HL-60/S4 treated with phorbol 12-myristate 13-acetate at 8.2 ng/mL for 4 days and 3 days (cell line): Measurements from ENCODE around the gene RYR1.

Experiments
- in situ Hi-C: fragments of 300-500 bp; cut with MboI; formaldehyde crosslinking; loops from 2 replicates; pipeline ENCODE4 v1.15.0; 2022; ENCODE audit warnings: low sequenced_read_pairs

Gene RYR1

GRCh38 chr19:38399081-38399480, 34.4 kb upstream of the RYR1 start:
- in situ Hi-C loops: loop anchor here (10.0 kb wide), 1 partner anchor 226 kb away; no protein-coding TSS in a partner anchor

- in situ Hi-C loops: loop anchor here (10.0 kb wide), 1 partner anchor 225 kb away; no protein-coding TSS in a partner anchor
Measured at GRCh38 chr19:38399537-38399936, 34.0 kb upstream of the RYR1 start.

- in situ Hi-C loops: loop anchor here (25.0 kb wide), 1 partner anchor 512 kb away; the partner anchor contains the start of gene CCER2
Measured at GRCh38 chr19:38400361-38400760, 33.1 kb upstream of the RYR1 start.

- in situ Hi-C loops: loop anchor here (25.0 kb wide), 1 partner anchor 511 kb away; the partner anchor contains the start of gene CCER2
Measured at GRCh38 chr19:38401148-38401547, 32.3 kb upstream of the RYR1 start.

GRCh38 chr19:38402623-38402966, 30.9 kb upstream of the RYR1 start:
- in situ Hi-C loops: loop anchor here (25.0 kb wide), 1 partner anchor 510 kb away; the partner anchor contains the start of gene CCER2

DNA sequence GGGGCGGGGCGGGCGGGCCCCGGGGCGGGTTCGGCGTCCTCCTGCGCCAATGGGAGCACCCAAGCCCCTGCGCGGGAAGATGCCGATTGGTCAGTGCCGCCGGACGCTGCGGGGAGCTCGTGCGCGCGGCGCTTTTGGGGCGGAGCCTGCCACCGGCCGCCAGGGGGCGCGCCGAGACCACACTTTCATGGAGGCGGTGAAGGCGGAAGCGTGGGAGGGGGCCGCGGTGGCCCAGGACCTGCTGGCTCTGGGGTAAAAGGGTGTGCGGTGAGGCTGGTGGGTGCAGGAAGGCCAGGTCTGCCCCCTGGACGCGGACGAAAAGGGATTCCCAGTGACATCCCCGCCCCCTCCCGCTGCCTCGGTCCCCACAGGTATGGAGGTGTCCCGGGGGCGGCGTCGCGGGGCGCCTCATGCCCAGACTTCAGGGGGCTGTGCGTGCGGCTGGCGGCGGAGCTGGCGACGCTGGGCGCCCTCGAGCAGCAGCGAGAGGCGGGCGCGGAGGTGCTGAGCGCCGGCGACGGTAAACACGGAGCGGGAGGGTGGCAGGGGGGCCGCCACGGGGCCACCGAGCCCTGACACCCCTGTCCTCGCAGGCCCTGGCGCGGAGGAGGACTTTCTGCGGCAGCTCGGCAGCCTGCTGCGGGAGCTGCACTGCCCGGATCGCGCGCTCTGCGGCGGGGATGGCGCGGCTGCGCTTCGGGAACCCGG, 30.4 kb upstream of the RYR1 start, which contains the start of gene FAM98C:
TSS of gene FAM98C (plus strand) at position 127 of the 708 bp plus-strand sequence. CDS start at position 188, 61 bp downstream.
- in situ Hi-C loops: loop anchor here (25.0 kb wide), 1 partner anchor 509 kb away; the partner anchor contains the start of gene CCER2

- in situ Hi-C loops: loop anchor here (25.0 kb wide), 1 partner anchor 507 kb away; the partner anchor contains the start of gene CCER2
Measured at GRCh38 chr19:38404858-38405257, 28.6 kb upstream of the RYR1 start.

GRCh38 chr19:38405276-38405675, 28.2 kb upstream of the RYR1 start:
- in situ Hi-C loops: loop anchor here (25.0 kb wide), 1 partner anchor 507 kb away; the partner anchor contains the start of gene CCER2

GRCh38 chr19:38409631-38410133, 23.8 kb upstream of the RYR1 start:
- in situ Hi-C loops: loop anchor here (25.0 kb wide), 1 partner anchor 503 kb away; the partner anchor contains the start of gene CCER2

- in situ Hi-C loops: loop anchor here (25.0 kb wide), 1 partner anchor 502 kb away; the partner anchor contains the start of gene CCER2
Measured at GRCh38 chr19:38410407-38410806, 23.1 kb upstream of the RYR1 start.

DNA sequence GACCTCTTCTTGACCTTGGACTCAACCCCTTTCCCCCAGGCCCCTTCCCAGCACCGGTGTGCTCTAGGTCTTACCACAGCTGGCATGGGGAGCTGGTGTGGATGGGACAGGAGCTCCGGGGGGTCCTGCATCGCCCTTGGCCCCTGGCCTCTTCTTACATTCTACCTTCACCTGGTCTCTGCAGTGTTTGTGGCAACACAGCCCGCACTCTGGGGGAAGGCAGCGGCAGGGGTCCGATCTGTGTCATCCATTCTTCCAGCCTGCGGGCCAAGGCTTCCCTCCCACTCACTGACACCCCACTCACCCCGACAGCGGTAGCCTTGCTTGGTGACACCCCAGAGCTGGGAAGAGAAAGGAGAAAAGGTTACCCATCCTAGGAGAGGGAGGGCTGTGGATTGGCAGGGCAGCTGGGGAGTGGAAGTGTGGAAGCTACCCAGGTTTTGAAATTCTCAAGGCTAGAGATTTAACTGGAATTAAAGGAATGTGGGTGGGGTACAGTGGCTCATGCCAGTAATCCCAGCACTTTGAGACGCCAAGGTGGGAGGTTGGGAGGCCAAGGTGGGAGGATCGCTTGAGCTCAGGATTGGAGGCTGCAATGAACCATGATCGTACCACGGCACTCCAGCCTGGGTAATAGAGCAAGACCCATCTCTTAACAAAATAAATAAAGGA, 22.3 kb upstream of the RYR1 start:
- in situ Hi-C loops: loop anchor here (25.0 kb wide), 1 partner anchor 501 kb away; the partner anchor contains the start of gene CCER2

DNA sequence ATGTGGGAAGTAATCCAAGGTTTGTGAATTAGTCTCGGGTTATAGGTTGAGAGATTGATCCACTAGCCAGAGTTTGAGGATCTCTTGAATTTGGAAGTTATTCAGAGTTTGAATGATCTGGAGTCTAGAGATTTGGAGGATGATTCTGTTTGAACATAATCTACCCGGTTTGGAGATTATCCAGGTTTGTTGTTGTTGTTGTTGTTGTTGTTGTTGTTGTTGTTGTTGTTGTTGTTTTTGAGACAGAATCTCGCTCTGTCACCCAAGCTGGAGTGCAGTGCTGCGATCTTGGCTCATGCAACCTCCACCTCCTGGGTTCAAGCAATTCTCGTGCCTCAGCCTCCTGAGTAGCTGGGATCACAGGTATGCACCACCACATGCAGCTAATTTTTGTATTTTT, 21.6 kb upstream of the RYR1 start:
- in situ Hi-C loops: loop anchor here (25.0 kb wide), 1 partner anchor 500 kb away; the partner anchor contains the start of gene CCER2

DNA sequence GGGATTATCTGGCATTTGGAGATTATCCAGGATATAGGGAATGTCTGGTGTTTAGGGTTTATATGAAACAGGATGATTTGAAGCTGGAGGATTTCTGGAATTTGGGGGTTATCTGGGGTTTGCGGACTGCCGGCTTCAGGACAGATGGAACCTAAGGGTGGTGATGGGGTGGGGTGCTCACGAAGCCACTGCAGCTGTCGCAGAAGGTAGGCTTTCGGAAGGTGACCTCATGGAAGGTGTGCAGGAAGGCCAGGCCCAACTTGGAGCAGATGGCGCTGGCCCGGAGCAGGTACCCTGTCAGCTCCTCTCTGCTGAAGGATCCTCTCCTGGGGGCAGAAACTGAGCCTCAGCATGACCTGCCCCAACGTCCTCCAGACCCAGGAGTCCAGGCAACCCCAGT, 21.0 kb upstream of the RYR1 start:
- in situ Hi-C loops: loop anchor here (25.0 kb wide), 1 partner anchor 500 kb away; the partner anchor contains the start of gene CCER2

GRCh38 chr19:38412961-38413360, 20.5 kb upstream of the RYR1 start:
- in situ Hi-C loops: loop anchor here (25.0 kb wide), 1 partner anchor 499 kb away; the partner anchor contains the start of gene CCER2

- in situ Hi-C loops: loop anchor here (25.0 kb wide), 1 partner anchor 499 kb away; the partner anchor contains the start of gene CCER2
Measured at GRCh38 chr19:38413416-38413815, 20.1 kb upstream of the RYR1 start.

GRCh38 chr19:38417146-38417543, 16.3 kb upstream of the RYR1 start:
- in situ Hi-C loops: loop anchor here (25.0 kb wide), 1 partner anchor 495 kb away; the partner anchor contains the start of gene CCER2

DNA sequence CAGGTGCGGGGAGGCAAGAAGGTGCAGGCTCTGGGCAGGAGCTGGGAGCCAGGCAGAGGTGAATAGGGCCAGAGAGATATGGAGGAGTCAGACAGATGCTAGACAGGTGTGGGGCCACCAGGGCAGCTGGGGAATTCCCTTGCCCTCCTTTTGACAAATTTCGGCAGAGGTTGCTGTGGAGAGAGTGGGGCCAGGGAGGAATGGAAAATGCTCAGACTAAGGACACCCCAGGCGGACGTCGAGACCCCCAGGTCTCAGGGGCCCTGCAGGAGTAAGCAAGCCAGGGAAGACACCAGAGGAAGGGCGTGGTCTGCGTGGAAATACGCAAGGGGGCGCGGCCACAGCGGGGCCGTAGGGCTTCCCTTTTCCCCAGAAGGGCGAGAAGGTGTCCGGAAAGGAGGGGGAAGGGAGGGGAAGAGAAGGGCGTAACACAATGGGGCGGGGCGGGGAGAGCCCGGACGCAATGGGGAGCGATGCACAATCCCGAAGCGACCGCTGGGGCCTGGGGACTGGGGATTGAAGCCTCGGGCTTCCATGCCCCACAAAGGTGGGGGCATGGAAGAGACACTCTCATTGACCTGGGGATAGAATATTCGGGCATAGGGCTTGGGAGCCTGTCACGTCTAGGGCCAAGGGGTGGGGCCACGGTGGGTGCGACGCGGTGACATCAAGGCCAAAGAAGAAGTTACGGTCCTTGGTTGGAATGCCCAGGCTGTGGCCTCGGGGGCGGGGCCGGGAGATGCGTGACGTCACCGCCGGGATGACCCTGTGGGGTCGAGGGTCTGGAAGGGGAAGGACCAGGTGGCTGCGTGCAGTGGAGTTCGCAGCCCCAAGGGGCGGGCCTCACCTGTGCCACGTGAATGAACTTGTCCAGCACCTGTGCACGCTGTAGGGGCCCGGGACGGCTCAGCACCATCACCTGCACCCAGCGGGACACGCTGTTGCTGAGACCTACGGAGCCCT, 15.7 kb upstream of the RYR1 start:
- in situ Hi-C loops: loop anchor here (25.0 kb wide), 1 partner anchor 494 kb away; the partner anchor contains the start of gene CCER2

GRCh38 chr19:38420935-38421334, 12.6 kb upstream of the RYR1 start:
- in situ Hi-C loops: loop anchor here (25.0 kb wide), 1 partner anchor 491 kb away; the partner anchor contains the start of gene CCER2

GRCh38 chr19:38421856-38422255, 11.6 kb upstream of the RYR1 start:
- in situ Hi-C loops: loop anchor here (25.0 kb wide), 1 partner anchor 490 kb away; the partner anchor contains the start of gene CCER2
